Activated naive CD4-positive, alpha-beta T cell (primary cell): ENCODE data around the gene ABHD13.
A peak's percentile ranks its signal among the peaks of the same experiment; 100 is the strongest.
"Not testable (repeated sequence)": the region's sequence is repeated elsewhere in the genome, so short reads cannot be mapped to it uniquely, and the experiment has no call there.

ENCODE experiments used
- DNase-seq, 4 experiments: peaks; one replicate each; lab custom pipeline; 2025; lab: John Stamatoyannopoulos, UW

Gene ABHD13

GRCh38 chr13:108218044-108218974 lies at the start of gene ABHD13:
ABHD13 (plus strand) TSS chr13:108218392; CDS start chr13:108229219, 10,827 bp downstream.
- peak; percentile 74 to 83 (median 80) for DNase-seq

DNA sequence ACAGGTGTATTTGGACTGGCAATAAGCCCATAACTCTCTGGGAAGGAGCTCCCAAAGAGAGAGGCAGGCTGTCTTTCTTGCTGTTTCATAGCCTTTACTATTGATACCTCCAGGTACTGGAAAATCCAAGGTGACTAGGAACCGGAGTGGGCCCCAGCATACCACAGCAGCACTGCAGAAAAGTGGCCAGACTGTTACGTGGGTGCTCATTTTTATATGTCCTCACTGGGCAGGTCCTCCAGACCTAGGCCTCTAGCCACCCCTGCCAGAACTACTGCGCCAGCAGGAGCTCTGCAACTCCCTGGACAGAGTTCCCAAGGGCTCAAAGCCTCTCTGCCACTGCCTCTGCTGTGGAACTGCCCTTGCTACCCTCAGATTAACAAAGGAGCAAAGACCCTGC lies 49.3 kb upstream of the ABHD13 start:
- DNase-seq = no peak

- peak in 3 of 4 experiments; percentile 7 to 38 (median 9) for DNase-seq
These were observed 41.4 kb upstream of the ABHD13 start for GRCh38 chr13:108176685-108177274.

DNA sequence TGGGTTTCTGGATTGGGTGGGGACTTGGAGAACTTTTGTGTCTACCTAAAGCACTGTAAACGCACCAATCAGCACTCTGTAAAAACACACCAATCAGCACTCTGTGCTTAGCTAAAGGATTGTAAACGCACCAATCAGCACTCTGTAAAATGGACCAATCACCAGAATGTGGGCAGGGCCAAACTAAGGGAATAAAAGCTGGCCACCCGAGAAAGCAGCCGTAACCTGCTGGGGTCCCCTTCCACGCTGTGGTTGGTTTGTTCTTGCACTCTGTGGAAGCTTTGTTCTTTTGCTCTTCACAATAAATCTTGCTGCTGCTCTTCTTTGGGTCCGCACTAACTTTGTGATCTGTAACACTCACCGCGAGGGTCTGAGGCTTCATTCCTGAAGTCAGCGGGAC lies 40.1 kb upstream of the ABHD13 start:
- no peak for DNase-seq

- no peak for DNase-seq
These were observed 35.5 kb upstream of the ABHD13 start for GRCh38 chr13:108182652-108183051.

GRCh38 chr13:108185223-108185622 lies 33.0 kb upstream of the ABHD13 start:
- DNase-seq = no peak

DNA sequence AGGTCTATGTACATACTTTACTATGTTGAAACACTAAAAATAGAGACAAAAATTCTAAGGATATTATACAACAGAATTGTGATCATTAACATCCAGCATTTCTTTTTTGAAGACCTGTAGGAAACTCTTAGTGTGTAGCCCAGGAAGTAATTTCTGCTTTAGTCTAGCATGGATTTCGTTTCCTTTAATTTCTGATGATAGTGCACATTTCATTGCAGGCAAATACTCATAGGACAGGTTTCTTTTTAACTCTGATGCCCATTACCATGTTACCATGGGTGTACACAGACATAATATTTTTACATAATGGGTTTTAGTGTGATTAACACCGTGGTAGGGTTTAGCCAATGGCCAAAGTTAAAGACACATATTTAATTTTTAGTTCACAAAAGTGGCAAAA lies 29.9 kb upstream of the ABHD13 start:
- DNase-seq = no peak

- DNase-seq = no peak
These were observed 27.3 kb upstream of the ABHD13 start for GRCh38 chr13:108190897-108191296.

DNA sequence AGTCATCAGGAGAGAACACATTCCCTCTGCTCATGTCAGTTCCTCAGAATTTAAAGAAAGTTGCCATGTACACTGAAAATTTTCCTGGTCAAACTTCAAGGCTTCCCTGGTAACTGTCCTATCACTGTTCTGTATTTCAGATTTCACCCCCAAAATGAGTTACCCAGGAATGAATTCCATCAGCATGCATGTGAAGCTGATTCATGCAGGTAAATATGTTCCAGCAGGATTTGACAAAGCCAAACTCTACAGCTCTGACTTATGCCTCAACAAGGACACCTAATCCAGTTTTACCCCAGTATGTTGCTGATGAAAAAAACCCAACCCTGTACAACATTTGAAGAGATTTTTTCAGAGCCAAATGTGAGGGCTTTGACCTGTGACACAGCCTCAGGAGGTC lies 24.4 kb upstream of the ABHD13 start:
- no peak for DNase-seq

GRCh38 chr13:108194435-108194936 lies 23.7 kb upstream of the ABHD13 start:
- no peak for DNase-seq

DNA sequence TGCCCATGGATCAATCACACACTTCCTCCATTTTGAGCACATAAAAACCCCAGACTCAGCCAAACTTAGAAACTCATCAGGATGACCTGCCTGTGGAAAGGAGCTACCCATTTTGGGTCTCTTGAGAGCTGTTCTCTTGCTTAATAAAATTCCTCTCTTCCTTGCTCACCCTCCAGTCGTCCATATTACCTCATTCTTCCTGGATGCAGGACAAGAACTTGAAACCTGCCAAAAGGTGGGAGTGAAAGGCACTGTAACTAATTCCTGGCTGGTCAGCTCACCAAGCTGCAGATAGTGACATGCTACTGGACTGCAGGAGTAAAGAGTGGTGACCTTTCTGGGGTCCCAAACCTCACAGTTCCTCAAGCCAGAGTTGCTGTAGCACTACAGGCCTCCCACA lies 23.0 kb upstream of the ABHD13 start:
- no peak for DNase-seq

DNA sequence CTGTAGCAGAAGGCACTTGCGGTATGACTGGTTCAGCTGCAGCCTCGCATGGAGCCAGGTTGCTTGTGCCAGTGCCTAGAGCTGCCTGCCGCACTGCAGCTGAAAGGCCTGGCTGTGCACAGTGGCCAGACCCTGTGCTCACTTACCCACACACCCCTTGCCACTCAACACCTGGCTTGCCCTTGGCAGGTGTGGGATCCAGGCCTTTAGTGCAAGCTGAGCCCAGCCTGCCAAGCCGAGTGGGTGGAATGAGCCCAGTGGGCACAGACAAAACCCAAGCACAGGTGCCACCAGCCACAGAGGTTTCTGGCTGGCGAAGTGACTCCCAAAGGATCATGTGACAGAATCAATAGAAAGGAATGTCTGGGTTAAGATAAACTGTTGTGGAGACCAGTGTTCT lies 22.3 kb upstream of the ABHD13 start:
- no peak for DNase-seq

GRCh38 chr13:108200781-108201398 lies 17.3 kb upstream of the ABHD13 start:
- DNase-seq = no peak

- DNase-seq = no peak
These were observed 7.6 kb upstream of the ABHD13 start for GRCh38 chr13:108210551-108210950.

DNA sequence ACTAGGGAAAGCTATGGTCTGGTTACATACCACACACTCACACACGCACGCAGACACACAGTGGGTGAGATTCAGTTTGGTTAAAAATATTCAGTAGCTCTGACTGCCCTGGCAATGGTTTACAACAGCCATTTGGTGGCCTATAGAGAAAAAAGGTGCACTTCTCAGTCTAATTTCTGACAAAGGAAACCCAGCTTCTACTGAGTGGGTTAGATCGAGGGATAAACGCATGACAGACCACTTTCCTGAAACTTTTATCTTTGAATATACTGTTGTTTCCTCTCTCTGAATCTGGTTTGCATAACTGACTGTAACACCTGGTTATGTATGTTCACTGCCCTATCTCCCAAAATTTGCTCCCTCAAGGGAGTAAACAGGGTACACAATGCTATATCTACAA lies 5.3 kb upstream of the ABHD13 start:
- DNase-seq = no peak

DNA sequence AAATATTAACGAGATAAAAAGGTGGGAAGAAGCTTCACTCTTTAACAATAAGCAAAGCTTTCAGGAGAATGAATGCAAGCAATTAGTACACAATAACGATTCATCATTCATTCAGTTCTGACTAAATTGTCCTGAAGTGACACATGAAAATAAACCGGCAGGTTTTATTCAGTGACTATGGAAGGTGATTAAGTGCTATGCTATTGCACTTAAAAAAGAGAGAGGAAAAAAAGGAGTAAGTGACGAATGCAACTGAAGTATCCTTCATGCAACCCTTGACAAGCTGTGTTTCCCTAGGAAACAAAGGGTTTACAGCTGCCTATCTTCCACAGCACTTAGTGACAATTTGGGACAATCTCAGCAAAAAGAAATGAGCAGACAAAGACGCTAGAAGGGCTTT lies 4.2 kb upstream of the ABHD13 start:
- no peak for DNase-seq

- DNase-seq = peak in 1 of 4 experiments; percentile 35
These were observed 3.5 kb upstream of the ABHD13 start for GRCh38 chr13:108214441-108215271.

- peak; percentile 78 to 89 (median 82) for DNase-seq
These were observed 2.8 kb upstream of the ABHD13 start, which contains the start of gene LIG4 for GRCh38 chr13:108215436-108215835. LIG4 (minus strand) TSS chr13:108215536; CDS start chr13:108211268, 4,268 bp downstream.

DNA sequence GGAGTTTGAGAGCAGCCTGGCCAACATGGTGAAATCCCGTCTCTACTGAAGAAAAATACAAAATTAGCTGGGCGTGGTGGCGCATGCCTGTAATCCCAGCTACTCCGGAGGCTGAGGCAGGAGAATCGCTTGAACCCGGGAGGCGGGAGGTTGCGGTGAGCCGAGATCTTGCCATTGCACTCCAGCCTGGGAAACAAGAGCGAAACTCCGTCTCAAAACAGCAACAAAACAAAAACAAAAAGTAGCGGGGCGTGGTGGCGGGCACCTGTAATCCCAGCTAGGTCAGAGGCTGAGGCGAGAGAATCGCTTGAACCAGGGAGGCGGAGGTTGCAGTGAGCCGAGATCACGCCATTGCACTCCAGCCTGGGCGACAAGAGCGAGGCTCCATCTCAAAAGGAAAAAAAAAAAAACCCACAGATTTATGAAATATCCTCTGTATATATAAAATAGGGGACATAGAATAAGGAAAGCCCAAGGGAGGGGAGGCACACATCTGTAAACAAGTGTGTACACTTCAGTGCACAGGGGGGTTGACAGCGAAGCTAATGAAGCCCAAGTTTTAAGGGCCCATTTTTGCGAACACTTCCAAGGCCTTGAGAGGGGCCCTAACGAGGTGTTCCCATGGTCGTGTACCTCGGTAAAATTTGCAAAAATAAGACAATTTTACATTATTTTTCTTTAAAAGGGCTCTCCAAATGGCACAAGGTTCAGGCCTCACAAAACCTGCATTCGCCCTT lies 717 bp upstream of the ABHD13 start:
- DNase-seq = not testable (repeated sequence)

- no peak for DNase-seq
These were observed 1.8 kb downstream of the ABHD13 start for GRCh38 chr13:108220041-108220440.
